HG03354 (cell line): ENCODE measurements around the gene KCNK10.

Experiments used
- ATAC-seq: cut with Tn5 transposase; IDR thresholded peaks from one replicate; pipeline ENCODE4 v1.9.1; 2021; ENCODE audit warnings: mild to moderate bottlenecking; ENCODE audit not compliant: unreplicated experiment, poor library complexity, severe bottlenecking

Gene KCNK10

GRCh38 chr14:88234442-88234841, 88.6 kb downstream of the KCNK10 start:
- ATAC-seq, result no peak

GRCh38 chr14:88233915-88234314, 89.2 kb downstream of the KCNK10 start:
- ATAC-seq, result no peak

GRCh38 chr14:88232771-88233170, 90.3 kb downstream of the KCNK10 start:
- ATAC-seq, result no peak

DNA sequence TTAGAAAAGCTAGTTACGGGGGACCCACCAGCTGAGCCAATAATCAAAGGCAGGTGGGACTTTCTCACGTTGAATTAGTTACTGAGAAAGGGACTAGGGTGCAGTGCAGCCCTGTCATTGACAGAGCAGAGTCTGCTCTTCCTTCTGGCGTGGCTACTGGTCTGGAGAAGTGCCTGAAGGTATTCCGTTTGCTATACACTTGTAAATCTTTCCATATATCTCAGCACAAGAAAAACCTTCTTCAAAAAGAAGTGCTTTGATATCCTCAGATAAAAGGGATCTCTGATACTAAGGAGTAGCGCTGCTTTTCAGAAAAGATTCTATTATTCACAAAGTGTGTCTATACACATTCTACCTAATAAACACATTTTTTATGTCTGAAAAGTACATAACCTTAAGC, 91.5 kb downstream of the KCNK10 start:
- no peak for ATAC-seq

DNA sequence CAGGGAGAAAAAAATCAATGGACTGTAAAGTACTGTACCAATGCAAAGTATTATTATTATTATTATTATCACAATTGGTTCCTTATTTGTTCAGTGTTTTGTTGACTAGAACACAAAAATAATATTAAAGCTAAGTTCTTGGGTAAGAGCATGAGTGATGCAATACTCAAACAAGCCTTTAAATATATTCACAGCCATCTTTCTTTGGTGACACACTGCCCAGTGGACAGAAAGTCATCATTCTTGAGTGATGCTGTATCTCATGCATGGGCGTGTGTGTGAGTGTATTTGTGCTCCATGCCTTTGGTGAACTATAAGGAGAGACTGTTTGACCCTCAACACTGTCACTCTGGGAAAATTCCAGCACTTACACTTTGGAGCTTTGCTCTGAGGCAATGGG, 93.6 kb downstream of the KCNK10 start:
- no peak for ATAC-seq

DNA sequence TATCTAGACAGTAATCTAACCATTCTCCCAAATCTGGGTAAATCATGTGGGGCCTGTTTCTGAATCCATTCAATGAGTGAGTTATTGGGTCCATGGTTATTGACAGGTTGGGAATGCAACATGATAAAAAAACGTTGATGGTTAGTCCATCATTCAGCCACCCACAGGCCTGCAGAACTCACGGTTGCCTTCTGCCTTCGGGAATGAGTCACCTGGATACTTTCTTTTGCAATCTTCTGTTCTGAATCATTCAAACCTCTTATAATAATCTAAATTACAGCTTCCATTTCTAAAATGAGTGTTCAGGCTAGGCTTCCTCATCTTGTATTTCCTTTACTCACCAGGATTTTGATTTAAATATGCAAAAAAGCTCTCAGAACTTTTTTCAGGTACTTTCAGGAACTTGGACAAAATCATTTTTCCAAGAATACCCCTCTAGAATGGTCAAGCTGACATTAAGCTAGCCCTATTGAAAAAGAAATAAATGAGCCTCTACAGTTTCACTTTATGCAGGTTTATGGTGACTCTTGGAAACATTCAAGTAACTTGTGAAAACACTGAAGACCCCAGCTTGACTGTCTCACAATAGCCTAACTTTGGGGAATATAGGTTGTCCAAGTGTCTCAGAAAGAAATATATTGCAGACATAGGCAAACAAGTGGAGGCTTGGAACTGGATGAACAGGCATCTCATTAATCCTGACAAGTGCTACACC, 94.4 kb downstream of the KCNK10 start:
- ATAC-seq, result no peak

DNA sequence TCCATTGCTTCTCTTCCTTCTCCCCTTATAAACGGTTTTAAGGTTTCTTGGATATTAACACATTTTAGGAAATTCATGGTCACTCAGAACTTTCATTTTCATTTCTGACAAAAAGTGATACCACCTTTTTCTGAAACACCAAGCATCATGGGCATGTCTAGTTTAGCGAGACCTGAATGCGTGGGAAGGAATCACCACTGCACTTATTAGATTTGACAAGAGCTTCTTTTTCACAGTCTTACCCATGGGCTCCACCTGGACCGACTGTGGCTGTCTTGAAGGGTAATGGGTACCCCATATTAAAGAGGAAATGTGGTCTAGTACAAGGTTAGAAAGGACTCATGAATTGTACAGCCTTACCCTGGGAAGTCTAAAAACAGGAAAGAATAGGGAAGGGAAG, 95.4 kb downstream of the KCNK10 start:
- no peak for ATAC-seq

DNA sequence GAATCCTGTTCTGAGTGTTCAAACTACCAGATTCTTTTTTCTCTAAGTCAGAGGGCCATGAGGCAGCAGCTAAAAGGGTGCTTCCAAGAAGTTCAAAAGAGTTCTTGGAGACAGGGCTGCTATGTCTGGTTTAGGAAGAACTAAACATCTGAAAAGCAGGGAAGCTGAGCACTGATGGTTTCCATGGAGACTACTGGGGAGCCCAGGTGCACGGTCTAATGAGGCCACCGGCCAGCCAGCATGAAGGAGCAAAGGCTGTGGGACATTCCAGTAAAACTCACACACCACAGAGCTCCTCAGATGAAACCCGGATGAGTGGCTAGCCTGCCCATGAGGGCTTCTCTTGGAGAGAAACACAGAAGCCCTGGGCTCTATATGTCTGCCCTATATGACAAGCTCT, 97.3 kb downstream of the KCNK10 start:
- ATAC-seq, result no peak

GRCh38 chr14:88218119-88218915, 104.8 kb downstream of the KCNK10 start:
- no peak for ATAC-seq

DNA sequence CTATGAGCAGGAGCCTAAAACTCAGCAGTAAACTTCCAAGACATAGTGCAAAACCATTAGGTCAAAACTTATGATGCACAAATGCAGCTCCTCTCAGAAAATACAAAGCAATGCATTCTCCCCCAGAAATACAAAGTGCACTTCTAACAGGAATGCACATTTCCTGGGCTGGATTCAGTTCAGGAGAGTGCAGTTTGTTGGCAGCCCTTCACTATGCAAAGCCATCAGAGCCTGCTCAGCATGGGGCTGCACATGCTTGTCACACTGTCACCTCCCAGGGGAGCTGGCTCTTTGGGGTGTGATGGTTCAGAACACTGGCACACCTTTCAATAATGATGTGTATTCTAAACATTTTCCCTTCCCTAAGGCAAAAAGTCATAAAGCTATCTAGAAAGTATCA, 110.4 kb downstream of the KCNK10 start:
- ATAC-seq, result no peak

DNA sequence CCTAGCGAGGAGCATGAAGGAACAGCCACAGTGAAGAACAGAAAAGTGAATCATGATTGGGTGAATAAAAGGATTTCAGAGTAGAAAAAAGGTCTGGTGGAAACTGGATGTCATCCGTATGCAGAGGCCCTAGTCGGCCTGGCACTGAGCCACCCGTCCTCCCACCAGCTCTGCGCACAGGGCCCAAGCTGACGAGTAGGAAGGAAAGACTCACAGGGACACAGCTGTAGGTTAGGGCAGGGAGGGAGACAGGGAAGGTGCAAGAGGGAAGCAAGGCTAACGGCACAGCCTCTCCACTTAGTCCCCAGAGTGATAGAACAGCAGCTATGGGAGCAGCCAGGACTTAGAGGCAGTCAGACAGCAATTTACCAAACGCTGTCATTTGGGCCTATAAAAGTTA, 112.6 kb downstream of the KCNK10 start:
- no peak for ATAC-seq

- no peak for ATAC-seq
Measured at GRCh38 chr14:88209273-88209672, 113.8 kb downstream of the KCNK10 start.

- no peak for ATAC-seq
Measured at GRCh38 chr14:88208858-88209257, 114.2 kb downstream of the KCNK10 start.

DNA sequence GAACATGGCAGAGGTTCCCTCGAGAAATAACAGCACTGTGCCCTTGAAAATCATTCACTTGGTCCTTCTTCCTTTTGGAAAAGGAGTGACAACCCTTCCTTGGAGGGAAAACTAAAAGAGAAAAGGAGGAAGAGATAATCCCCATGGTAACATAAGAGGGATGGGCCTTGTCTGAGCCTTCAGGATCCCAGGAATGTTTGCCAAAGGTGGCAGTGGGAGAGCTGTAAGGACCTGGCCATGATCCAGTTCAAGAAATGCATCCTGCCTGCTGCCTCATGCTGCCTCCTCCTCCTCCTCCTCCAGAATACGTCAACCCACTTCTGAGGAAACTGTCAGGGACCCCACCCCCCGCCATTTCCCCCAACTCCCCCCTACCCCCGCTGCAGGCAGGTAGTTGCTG, 118.8 kb downstream of the KCNK10 start:
- no peak for ATAC-seq

DNA sequence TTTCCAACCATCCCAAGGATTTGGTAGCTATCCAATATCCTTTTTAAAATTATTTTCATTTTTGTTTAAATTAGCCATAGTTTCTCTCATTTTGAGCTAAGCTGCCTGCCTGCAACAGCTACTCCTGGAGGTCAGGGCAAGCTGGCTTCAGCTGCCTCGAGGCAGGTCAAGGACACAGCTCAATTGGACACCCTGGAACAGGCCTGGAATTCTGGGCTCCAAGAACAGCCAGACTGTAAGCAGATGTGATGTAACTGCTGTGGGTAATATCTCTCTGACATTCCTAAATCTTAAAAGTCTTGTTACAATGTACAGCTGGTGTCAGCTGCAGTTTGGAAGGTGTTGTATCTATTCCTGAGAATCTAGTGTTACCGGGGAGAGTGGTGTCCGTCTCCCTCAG, 119.8 kb downstream of the KCNK10 start:
- ATAC-seq, result no peak

- ATAC-seq, result no peak
Measured at GRCh38 chr14:88202286-88202685, 120.8 kb downstream of the KCNK10 start.

- ATAC-seq, result no peak
Measured at GRCh38 chr14:88201851-88202250, 121.2 kb downstream of the KCNK10 start.

- ATAC-seq, result no peak
Measured at GRCh38 chr14:88199882-88200281, 123.2 kb downstream of the KCNK10 start.

GRCh38 chr14:88198446-88198845, 124.6 kb downstream of the KCNK10 start:
- ATAC-seq, result no peak

GRCh38 chr14:88196925-88197324, 126.1 kb downstream of the KCNK10 start:
- peak; percentile 50 for ATAC-seq

GRCh38 chr14:88196116-88196890, 126.8 kb downstream of the KCNK10 start:
- ATAC-seq, result no peak
